Amygdala (tissue), 56 donors: ENCODE measurements around the gene ASB13.

ENCODE experiments used
- DNase-seq, 56 donors: peaks; one replicate each; lab custom pipeline; 2025; lab: John Stamatoyannopoulos, UW

Gene ASB13

DNA sequence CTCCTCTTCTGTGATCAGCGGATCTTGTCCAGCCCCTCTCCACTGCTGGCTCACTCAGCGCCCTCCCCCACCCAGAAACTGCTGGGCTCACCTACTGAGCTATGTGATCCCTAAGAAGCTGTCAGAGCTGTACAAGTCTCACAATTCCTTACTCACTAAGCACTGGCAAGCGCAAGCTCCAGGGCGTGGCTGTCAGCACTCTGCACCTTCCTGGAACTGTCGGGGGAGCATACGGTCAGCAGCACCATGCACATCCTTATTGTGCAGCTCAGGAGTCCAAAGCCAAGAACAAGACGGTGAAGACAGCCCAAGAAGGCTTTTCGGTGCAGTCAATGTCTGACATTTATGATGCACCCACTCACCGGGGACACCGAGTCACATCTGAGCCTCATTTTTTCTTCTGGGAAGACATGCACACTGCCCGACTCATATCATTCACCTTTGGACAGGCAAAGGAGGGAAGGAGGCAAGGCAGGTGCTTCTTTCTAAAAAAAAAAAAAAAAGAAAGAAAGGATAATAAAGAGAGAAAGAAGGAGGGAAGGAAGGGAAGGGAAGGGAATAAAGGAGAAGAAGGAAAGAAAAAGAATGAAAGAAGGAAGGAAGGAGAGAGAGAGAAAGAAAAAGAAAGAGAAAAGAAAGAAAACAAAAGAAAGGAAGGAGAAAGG is 56.3 kb downstream of the ASB13 start:
- DNase-seq: no peak

- DNase-seq: no peak
Observed at GRCh38 chr10:5608608-5609220, 57.7 kb downstream of the ASB13 start.

DNA sequence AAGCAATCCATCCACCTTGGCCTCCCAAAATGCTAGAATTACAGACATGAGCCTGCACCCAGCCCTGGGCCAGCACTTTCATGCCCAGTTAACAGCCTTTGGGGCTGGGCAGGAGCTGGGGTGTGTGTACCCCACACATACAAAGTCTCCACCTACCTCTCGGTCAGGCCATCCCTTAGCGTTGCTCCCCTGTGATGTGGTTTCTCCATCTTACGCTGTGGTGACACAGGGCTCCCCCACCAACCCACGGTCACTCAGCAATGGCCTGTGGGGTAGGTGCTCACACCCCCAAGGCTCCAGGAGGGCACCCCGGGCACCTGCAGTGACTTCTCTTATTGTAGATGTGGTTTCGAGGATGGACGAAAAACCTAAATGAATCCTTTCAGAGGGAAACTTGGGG is 58.8 kb downstream of the ASB13 start:
- DNase-seq: no peak

GRCh38 chr10:5606864-5607263 is 59.5 kb downstream of the ASB13 start:
- no peak for DNase-seq

- DNase-seq: no peak
Observed at GRCh38 chr10:5606321-5606720, 60.1 kb downstream of the ASB13 start.

- DNase-seq: no peak
Observed at GRCh38 chr10:5604961-5605360, 61.4 kb downstream of the ASB13 start.

GRCh38 chr10:5604236-5604925 is 62.0 kb downstream of the ASB13 start:
- DNase-seq: no peak

- no peak for DNase-seq
Observed at GRCh38 chr10:5603848-5604170, 62.6 kb downstream of the ASB13 start.

- DNase-seq: no peak
Observed at GRCh38 chr10:5603091-5603847, 63.1 kb downstream of the ASB13 start.

DNA sequence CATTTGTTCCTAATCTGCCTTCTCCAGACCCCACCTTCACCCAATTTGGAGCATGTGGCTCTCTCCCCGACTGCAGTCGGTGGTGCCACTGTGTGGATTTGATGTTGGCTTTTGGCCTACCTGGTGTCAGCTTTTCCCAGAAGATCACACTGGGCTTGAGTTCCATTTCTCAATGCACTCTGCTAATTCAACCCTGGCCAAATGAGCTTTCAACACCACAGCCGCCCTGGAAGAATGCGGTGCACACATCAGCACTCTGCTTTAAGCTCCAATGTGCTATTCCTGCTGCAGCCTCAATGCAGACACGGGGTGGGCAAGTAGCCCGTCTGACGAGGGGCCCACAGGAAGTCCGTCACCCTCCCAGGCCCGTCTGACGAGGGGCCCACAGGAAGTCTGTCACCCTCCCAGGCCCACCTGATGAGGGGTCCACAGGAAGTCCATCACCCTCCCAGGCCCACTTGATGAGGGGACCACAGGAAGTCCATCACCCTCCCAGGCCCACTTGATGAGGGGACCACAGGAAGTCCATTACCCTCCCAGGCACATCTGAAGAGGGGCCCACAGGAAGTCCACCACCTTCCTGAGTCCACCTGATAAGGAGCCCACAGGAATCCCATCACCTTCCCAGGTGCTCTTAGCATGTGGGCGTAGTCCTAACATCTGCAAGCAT is 64.4 kb downstream of the ASB13 start:
- DNase-seq: no peak

DNA sequence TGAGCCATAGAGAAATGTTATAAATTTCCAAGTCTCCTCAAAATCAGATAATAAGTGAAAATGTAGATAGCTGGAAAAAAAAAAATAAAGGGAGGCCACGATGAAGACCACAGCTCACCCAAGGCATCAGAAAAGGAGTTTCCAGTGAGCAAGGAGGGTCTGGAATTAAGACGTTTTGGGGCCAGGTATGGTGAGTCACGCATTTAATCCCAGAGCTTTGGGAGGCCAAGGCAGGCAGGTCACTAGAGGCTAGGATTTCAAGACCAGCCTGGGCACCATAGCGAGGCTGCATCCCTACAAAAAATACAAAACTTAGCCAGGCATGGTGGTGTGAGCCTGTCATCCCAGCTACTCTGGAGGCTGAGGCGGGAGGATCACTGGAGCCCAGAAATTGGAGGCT is 65.5 kb downstream of the ASB13 start:
- DNase-seq: no peak

- no peak for DNase-seq
Observed at GRCh38 chr10:5599613-5600520, 66.5 kb downstream of the ASB13 start.

GRCh38 chr10:5598085-5598690 is 68.2 kb downstream of the ASB13 start:
- no peak for DNase-seq

DNA sequence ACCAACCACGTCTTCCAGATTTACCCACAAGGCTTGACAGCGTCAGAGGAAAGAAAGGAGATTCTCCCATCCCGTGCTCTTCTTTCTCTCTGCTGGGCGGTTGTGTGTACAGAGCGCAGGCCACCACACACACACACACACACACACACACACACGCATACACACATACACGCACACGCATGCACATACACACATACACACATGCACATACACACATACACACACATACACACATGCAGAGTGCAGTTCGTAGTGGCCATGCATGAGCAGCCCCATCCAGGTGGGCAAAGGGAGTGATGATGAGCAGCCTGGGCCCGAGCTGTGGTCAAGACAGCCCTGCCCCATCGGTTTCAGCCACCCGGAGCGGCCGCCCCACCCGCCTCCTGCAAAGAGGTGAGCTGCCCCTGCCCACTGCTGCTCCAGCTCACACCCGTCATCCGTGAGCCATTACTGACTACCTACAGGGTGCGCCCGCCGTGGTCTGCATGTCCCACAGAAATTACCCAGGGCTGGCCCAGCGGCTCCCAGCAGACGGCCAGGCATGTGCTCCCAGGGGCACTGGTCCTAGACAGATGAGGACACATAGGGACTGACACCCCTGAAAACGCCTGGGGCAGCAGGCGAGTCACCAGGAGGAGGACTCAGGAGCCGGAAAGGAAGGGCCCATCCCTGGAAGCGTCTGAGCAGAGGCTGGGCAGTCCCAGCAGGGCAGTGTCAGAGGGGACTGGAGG is 69.6 kb downstream of the ASB13 start:
- no peak for DNase-seq

- DNase-seq: no peak
Observed at GRCh38 chr10:5595994-5596471, 70.4 kb downstream of the ASB13 start.

DNA sequence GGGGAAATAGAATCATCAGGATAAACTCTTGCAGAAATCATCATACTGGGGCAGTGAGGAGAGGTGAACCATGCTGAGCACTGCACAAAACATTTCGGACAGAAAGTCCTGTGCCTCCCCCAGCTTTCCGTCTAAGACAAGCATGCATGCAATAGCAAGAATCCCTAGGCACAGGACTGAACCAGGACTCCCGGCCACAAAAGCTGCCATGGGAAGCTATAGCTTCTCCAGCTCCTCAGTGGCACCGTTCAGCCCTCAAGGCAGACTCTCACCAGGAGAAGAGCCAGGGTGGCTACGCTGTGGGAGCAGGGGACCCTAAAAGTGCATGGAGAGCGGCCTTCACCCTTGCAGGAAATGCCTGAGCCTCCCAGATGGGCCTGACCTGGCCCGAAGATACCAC is 70.8 kb downstream of the ASB13 start:
- DNase-seq: no peak

GRCh38 chr10:5595095-5595494 is 71.3 kb downstream of the ASB13 start:
- no peak for DNase-seq

- no peak for DNase-seq
Observed at GRCh38 chr10:5594271-5595049, 71.9 kb downstream of the ASB13 start.
